Activated CD4-positive, alpha-beta T cell treated with anti-CD3 and anti-CD28 coated beads, Interleukin-10, Interleukin-2, amounts not matched to agents 100 ng/mL and 50 ng/mL, durations not matched to agents 16 hours and 8 hours (primary cell): ENCODE data around the gene PRKCB.

ENCODE experiments used
- DNase-seq: peaks from one replicate; pipeline ENCODE4 v3.0.0-alpha.2; 2020

Gene PRKCB

DNA sequence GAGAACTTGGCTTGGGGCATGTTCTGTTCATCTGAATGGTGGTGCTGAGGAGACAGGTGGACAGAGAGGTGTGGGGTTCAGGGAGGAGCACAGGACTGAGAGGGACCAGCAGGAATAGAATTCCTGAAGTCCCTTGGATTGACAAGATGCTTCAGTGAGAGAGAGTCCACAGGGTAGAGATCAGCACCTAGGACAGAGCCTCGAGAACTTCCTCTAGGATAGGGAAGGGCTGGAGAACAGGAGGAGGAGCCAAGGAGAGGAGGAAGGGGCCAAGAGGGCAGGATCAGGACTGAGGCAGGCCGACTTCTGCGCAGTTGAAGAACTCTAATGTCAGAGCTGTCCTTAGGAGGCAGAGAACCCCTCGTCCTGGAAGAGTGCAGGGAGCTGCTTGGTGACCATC lies 138.4 kb downstream of the PRKCB start:
- no peak for DNase-seq

DNA sequence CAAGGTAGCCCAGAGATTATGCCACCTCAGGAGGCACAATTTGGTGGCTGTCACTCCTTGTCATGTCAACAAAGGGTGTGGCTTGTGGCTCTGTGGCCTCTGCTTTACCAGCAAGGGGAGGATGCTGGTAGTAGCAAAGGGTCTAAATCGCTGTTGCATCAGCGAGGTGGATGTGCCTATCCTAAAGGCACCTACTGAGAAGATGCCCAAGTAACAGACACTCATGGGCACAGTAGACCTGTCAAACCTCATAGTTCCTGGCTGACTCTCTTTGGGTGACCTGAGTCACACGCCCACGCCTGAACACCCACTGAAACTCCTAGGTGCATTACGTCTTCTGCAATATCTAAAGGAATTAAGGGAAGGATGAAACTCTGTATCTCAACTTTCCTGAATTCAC lies 139.5 kb downstream of the PRKCB start:
- peak; percentile 37 for DNase-seq

DNA sequence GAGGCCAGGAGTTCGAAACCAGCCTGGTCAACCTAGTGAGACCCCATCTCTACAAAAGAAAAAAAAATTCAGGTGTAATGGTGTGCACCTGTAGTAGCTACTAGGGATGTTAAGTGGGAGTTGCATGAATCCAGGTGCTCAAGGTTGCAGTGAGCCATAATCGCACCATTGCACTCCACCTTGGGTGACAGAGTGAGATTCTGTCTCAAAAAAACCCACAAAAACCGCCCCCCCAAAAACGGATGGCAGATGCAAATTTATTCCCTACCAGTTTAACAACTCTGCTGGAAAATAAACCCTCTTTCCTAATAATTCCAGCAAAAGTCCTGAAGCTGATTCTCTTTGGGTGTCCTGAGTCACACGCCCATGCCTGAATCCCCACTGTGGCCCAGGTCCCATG lies 140.3 kb downstream of the PRKCB start:
- no peak for DNase-seq

DNA sequence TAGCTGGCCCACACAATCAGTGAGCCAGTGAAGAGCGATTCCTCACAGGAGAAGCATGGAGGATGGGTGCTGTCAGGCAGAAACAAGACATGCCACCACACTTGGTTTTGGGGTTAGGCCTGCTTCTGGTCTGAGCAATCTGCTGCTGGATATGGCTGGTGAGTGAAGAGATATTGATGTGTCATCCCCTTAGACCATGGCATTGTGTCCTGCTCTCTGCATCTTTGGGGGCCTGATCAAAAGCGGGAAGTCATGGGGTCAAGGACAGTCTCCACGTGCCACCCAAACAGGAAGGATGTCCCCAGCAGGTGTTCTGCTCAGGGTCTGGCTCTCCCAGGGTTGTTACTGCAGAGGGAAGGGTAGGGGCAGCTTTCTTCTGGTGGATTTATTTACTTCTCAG lies 140.7 kb downstream of the PRKCB start:
- peak; percentile 54 for DNase-seq

DNA sequence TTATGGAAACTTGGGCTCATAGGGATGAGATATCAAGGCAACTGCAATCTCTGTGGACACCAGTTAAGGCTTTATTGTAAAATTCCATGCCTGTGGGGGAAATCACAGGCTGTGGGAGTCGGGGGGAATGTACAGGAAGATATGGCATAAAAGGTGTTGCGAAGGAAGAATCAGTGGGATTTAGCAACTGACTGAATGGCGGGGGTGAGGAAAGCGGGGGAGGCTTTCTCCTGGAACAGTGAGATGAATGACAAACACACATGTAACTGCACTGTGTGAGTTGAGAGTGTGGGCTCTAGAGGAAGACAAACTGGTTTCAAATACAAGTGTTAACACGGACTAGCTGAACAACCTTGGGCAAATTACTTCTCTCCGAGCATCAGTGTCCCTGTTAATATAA lies 143.7 kb downstream of the PRKCB start:
- DNase-seq, result no peak

DNA sequence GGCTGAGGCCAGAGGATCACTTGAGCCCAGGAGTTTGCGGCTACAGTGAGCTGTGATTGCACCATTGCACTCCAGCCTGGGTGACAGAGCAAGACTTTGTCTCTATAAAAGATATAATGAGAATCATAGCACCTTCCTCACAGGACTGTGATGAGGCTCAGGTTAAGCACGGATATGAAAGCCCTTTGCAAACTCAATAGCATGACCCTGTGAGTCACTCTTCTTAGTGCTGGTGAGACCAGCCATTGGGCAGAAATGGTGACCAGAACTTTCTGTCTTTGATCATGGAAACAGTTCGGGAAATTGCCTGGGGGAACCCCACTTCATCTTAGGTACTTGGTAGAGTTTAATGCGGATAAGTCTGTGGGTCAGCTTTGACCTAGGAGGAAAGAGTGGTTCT lies 144.2 kb downstream of the PRKCB start:
- no peak for DNase-seq

DNA sequence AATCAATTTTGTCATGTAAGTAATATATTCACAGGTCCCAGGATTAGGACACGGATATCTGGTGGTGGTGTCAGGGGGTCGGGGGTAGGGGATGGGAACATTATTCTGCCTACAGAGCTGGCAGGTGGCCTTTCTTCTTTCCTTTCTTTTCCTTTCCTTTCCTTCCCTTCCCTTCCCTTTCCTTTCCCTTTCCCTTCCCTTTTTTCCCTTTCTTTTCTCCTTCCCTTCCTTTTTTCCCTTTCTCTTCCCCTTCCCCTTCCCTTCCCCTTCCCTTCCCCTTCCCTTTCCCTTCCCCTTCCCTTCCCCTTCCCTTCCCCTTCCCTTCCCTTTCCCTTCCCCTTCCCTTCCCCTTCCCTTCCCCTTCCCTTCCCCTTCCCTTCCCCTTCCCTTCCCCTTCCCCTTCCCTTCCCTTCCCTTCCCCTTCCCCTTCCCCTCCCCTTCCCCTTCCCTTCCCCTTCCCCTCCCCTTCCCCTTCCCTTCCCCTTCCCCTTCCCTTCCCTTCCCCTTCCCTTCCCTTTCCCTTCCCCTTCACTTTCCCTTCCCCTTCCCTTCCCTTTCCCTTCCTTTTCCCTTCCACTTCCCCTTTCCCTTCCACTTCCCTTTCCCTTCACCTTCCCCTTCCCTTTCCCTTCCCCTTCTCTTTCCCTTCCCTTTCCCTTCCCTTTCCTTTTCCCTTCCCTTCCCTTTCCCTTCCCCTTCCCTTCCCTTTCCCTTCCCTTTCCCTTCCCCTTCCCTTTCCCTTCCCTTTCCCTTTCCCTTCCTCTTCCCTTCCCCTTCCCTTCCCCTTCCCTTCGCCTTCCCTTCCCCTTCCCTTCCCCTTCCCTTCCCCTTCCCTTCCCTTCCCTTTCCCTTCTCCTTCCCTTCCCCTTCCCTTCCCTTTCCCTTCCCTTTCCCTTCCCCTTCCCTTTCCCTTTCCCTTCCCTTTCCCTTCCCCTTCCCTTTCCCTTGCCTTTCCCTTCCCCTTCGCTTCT lies 145.9 kb downstream of the PRKCB start:
- DNase-seq, result no peak

DNA sequence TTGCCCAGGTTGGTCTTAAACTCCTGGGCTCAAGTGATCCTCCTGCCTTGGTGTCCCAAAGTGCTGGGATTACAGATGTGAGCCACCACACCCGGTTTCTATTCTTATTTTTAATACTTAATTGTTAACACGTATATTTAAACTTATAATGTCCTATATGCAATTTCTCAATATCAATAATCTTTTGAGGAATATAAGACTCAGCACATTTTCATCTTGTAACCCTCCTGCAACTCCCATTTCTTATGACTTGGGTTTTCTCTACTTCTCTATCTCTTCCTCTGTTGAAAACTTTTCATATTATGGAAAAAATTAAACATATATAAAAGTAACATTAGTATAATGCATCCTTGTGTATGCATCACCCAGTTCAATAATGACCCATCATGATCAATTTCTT lies 150.7 kb downstream of the PRKCB start:
- DNase-seq, result no peak

DNA sequence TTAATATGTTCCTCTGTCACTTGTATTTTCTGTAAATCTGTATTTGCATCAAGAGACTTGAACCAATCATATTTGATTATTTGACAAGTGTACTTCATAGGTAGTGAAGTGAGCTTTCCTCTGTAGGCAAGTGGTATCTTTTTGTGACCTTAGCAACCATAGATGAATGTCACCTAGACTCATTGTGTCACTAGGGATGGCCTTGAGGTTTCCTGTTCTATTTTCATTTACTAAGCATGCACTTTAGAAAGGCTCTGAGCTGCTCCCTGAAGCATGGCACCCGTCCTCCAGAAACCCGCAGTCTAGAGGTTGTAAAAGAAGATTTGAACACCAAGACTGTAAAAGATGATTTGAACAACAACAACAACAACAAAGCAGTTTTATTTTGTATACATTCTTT lies 151.7 kb downstream of the PRKCB start:
- DNase-seq, result peak; percentile 26

DNA sequence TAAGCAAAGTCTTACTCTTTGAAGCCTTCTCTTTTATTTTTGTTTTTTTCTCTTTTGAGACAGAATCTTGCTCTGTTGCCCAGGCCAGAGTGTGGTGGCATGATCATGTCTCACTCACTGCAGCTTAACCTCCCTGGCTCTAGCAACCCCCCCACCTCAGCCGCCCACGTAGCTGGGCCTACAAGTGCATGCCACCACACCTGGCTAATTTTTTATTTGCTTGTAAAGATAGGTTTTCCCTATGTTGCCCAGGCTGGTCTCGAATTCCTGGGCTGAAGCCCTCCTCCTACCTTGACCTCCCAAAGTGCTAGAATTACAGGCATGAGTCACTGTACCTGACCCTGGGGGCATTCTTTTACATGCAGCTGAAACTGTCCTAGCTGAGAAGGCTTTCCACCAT lies 154.7 kb downstream of the PRKCB start:
- no peak for DNase-seq

DNA sequence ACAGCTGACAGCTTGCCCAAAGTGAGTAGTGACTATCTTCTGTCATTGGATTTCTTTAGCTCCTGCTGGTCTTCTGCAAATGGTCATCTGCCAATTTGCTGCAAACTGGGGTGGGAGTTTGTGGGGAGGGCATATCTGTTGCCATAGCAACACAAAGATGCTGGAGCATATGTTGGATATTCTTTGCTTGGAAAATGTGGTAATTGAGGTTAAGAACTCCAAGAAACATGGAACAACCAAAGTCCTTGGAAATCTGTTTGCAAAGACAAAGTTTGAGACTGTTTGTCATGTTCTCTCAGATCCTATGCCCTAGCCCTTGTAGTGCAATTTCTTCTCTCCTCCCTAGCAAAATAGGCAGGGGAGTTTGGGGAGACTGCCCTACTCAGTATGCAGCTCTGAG lies 155.3 kb downstream of the PRKCB start:
- no peak for DNase-seq

DNA sequence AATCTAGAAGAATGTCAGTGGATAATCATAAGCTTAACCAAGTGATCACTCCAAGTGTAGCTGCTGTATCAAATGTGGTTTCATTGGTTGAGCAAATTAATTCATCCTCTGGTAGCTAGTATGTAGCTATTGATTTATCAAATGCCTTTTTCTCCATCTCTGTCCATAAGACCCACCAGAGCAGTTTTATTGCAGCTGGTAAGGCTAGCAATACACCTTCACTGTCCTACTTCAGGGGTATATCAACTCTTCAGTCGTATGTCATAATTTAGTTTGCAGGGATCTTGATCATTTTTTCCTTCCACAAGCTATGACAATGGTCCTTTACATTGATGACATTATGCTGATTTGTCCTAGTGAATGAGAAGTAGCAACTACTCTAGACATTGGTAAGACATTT lies 158.8 kb downstream of the PRKCB start:
- no peak for DNase-seq

DNA sequence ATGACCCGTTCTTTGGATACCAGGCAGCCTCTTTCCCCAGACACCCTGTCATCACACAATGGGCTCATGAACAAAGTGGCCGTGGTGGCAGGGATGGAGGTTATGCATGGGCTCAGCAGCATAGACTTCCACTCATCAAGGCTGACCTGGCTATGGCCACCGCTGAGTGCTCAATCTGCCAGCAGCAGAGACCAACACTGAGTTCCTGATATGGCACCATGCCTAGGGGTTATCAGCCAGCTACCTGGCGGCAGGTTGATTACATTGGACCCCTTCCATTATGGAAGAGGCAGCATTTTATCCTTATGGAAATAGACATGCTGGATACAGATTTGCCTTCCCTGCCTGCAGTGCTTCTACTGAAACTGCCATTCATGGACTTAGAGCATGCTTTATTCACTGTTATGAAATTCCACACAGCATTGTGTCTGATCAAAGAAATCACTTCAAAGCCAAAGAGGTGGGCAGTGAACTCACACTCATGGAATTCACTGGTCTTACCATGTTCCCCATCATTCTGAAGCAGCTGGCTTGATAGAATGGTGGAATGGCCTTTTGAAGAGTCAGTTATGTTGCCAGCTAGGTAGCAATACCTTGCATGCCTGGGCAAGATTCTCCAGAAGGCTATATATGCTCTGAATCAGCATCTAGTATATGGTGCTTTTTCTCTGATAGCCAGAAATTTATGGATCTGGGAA lies 160.6 kb downstream of the PRKCB start:
- DNase-seq, result no peak

DNA sequence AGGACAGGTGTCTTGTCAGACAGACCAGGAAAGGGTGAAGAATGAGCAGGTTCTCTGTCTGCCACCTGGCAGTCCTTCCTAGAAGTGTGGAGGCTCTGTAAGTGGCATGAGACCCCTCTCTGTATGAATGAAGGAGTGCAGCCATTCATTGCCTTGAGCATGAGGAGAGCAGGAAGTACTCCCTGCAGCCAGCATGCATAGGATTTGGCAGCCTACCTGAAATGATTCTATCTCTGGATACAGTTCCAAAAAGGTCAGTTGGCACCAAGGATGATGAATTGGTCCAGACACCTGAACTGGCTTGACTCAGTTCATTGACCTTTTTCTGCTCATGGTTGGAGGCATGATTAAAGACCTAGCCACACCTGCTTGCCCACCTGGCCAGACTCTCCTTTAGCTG lies 163.0 kb downstream of the PRKCB start:
- no peak for DNase-seq

DNA sequence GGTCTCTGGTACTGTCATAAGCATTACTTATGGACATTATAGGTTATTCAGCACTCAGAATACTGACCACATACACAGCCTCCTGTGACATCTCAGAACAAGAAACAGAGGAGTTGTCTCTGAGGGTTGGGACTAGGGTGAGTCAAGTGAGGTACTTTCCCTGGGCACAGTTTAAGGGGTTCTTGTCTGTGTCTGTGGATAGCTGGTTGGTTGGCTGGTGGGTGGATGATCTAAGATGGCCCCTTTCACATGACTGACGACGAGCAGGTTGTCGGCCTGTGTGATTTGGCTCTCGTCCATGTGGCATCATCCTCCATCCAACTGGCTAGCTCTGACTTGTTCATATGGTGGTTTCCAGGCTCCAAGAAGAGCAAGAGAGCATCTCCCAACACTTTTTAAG lies 163.9 kb downstream of the PRKCB start:
- DNase-seq, result peak; percentile 67

DNA sequence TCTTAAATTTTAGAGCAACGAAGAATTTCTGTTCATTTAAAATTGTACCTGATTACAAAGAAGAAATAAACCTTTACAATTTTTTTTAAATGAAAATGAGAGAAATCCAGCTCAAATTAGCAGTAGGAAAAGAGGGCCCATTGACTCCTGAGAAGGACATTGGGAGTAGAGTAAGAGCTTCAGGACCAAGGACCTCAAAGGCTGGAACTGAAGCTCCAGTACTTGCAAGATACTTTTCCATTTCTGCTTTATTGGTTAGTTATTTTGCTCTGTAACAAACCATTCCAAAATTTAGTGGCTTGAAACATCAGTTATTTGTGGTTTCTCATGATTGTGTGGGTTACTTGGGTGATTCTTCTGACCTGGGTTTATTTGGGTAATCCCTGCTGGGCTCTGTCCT lies 165.9 kb downstream of the PRKCB start:
- DNase-seq, result no peak

DNA sequence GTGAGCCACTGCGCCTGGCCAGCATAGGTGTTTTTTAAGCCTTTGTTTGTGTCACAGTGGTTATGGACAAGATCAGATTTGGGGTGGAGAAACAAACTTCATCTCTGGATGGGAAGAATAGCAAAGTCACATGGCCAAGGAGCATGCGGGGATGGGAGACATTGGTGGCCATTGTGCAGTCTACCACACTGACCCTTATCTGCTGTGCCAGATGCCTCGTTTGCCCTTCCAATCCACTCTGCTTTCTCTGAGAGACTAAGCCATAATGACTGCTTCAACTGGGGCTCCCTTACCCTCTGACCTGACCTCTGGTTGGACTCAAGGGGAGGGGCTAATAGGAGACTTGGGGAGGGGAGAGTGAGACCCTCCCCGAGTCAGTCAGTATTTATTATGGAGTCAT lies 166.8 kb downstream of the PRKCB start:
- no peak for DNase-seq

DNA sequence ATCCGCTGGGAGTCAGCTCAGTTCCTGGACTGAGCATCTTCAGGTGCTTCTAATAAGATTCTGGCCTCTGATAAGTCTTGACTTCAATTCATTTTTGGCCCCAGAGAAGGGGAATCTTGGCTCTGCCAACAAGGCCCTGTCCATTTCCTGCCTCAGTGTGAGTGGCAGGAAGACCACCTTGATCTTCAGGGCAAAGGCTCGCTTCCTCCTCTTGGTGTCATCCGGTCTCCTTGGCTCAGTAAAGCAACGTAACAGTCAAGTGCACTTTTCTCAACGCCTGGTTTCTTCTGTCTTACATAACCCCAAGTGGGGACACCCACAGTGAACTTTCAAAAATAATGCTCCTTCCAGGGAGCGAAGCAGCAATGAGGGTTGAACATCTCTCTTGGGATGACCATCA lies 169.8 kb downstream of the PRKCB start:
- no peak for DNase-seq

DNA sequence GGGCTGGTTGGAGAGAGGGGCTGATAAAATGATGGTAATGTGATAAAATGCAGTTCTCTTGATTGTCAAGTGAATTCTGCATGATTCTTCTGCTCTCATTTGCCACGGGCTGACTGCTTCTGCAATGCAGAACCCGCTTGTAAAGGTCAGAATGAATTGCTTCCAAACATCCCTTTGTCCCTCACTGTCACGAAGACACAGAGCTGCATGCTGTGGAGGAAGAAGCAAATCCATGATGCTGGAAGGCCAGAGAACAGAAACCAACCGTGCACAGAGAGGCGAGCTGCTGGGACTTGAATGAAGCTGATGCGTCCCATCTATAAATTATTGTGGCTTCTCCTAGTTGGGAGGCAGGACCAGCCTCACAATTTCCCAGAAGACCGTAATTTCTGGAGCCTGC lies 171.6 kb downstream of the PRKCB start:
- DNase-seq, result no peak

DNA sequence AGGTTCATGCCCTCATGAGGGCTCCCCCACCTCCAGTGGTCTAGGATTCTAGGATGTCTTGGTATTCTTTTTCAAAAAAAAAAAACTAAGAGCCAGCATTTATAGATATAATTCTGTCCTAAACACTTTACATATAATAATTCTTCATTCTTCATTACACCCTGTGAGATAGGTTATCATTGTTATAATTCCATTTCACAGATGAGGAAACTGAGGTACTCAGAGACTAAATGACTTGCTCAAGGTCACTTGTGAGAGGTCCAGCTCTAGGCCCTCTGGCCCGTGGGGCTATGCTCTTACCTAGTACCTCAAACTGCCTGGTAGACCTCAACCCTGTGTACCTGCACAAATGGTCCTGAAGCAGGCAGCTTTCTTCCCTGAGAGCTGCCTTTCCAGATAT lies 172.2 kb downstream of the PRKCB start:
- DNase-seq, result no peak

DNA sequence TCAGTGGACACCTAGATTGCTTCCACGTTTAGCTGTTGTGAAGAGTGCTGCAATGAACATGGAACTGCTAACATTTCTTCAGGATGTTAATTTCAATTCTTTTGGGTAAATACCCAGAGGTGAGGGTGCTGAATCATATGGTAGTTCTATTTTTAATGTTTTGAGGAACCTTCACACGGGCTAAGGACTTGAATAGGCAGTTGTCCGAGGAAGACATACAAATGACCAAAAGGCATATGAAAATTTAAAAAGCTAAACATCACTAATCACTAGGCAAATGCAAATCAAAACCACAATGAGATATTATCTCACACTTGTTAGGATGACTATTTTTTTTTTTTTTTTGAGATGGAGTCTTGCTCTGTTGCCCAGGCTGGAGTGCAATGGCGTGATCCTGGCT lies 173.3 kb downstream of the PRKCB start:
- no peak for DNase-seq

DNA sequence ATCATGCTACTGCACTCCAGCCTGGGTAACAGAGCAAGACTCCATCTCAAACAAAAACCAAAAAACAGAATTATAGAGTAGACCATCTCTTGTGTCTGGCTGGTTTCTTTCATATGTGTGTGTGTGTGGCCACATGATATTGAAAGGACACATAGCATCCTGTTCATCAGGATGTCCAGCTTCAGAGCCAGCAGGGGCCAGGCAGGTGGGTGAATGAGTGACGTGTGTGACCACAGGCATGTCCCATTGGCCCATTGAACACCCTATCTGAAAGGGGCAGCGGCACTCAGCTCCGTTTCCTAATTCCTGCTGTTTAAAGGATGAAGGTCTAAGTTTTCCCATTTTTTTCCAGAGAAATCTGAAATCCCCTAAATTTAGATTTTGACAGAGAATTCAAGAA lies 174.2 kb downstream of the PRKCB start:
- DNase-seq, result no peak

DNA sequence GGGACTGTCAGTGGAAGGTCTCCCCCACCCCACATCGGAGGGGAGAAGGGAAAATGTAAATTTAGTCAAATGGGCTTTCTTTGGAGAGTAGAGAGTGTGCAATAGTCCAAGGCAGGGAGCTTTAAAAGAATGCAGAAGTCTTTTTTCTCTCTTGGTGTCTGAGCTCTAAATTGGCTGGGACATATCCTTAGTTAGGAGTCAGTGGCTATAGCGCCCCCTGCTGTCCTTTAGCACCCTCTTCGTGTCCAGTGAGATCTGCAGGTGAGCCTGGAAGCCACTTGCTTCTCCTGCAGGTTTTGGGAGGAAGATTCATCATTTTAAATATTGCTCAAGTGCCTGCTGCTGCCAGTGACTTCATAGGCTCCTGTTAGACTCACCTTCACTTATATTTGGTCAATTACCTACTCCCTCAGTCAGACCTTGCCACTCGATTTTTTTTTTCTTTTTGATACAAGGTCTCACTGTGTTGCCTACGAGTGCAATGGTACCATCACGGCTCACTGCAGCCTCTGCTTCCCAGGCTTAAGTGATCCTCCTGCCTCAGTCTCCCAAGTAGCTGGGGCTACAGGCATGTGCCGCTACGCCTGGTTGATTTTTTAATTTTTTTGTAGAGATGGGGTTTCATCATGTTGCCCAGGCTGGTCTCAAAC lies 174.8 kb downstream of the PRKCB start:
- DNase-seq, result peak; percentile 83

DNA sequence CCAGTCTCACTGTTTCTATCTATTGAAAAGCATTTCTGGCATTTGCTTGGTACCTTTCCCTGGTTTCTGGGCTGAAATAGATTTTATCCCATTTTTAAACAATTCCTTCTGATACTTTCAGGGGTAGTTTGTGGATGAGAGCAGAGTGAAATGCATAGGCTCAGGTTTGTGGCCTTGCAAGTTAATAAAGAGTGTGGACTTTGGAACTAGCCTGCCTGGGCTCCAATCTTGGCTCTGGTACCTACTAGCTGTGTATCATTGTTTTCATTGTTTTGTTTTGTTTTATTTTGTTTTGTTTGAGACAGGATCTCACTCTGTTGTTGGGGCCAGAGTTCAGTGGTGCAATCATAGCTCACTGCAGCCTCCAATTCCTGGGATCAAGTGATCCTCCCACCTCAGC lies 175.5 kb downstream of the PRKCB start:
- DNase-seq, result no peak
